Keratinocyte (primary cell): ENCODE results near the gene ARPP19. TPM values are rescaled to one million over a fixed set of nuclear protein-coding genes. Genes with fewer than 3 reads are reported as not detected.
A peak's percentile ranks its signal among the peaks of the same experiment; 100 is the strongest.

Experiments used
- DNase-seq: peaks from one replicate; pipeline ENCODE4 v3.0.0-alpha.2; 2011; ENCODE audit warnings: low read depth, missing footprints, low spot score
- FAIRE-seq: peaks from 2 replicates; lab custom pipeline; 2011; peaks lifted over from hg19 to GRCh38; lab: Jason Lieb, UNC
- H2AFZ ChIP-seq: 2 replicates; pipeline ENCODE4 v1.6.0; 2012; ENCODE audit warnings: low read length, control low read depth, inconsistent platforms; ENCODE audit not compliant: control insufficient read depth
- H3K27ac ChIP-seq: 2 replicates; pipeline ENCODE4 v1.5.1; 2011; ENCODE audit warnings: low read length; ENCODE audit not compliant: control insufficient read depth, insufficient read depth
- H3K27me3 ChIP-seq: 3 replicates; pipeline ENCODE4 v1.6.0; 2011; ENCODE audit warnings: low read length; ENCODE audit not compliant: control insufficient read depth, insufficient read depth; ENCODE audit errors: extremely low read depth
- H3K36me3 ChIP-seq, 2 experiments: 2 replicates in 1 of 2; 3 replicates in 1 of 2; pipeline ENCODE4 v1.5.1; 2011; ENCODE audit warnings: low read length in 2 of 2, mild to moderate bottlenecking in 1 of 2; ENCODE audit not compliant: control insufficient read depth in 2 of 2, insufficient read depth in 2 of 2; ENCODE audit errors: extremely low read depth in 1 of 2
- H3K4me1 ChIP-seq: 3 replicates; pipeline ENCODE4 v1.5.1; 2011; ENCODE audit warnings: low read length; ENCODE audit not compliant: control insufficient read depth, insufficient read depth; ENCODE audit errors: extremely low read depth
- H3K4me2 ChIP-seq: 3 replicates; pipeline ENCODE4 v1.6.0; 2011; ENCODE audit warnings: low read depth, low read length; ENCODE audit not compliant: control insufficient read depth, insufficient read depth; ENCODE audit errors: extremely low read depth
- H3K4me3 ChIP-seq, 3 experiments: fragments of 200-600 bp in 1 of 3; sonication (generic) in 1 of 3; 2 replicates in 2 of 3; 3 replicates in 1 of 3; pipeline ENCODE4 v1.5.1; 2011 to 2016; ENCODE audit warnings: low read length in 3 of 3, mild to moderate bottlenecking in 3 of 3, control low read depth in 2 of 3, inconsistent platforms in 1 of 3, low read depth in 1 of 3, mixed read lengths in 1 of 3, mixed run types in 1 of 3, moderate library complexity in 1 of 3; ENCODE audit not compliant: control insufficient read depth in 2 of 3, insufficient read depth in 2 of 3; ENCODE audit errors: extremely low read depth in 1 of 3
- H3K79me2 ChIP-seq: 2 replicates; pipeline ENCODE4 v1.6.0; 2012; ENCODE audit warnings: low read length; ENCODE audit not compliant: control insufficient read depth, insufficient read depth
- H3K9ac ChIP-seq: 3 replicates; pipeline ENCODE4 v1.6.0; 2011; ENCODE audit warnings: low read length; ENCODE audit not compliant: control insufficient read depth, insufficient read depth; ENCODE audit errors: extremely low read depth
- H3K9me1 ChIP-seq: 3 replicates; pipeline ENCODE4 v1.6.0; 2011; ENCODE audit warnings: low read length; ENCODE audit not compliant: control insufficient read depth, insufficient read depth; ENCODE audit errors: extremely low read depth
- H3K9me3 ChIP-seq: 2 replicates; pipeline ENCODE4 v1.5.1; 2012; ENCODE audit warnings: low read depth, low read length; ENCODE audit not compliant: control insufficient read depth
- H4K20me1 ChIP-seq: 3 replicates; pipeline ENCODE4 v1.6.0; 2011; ENCODE audit warnings: low read length; ENCODE audit not compliant: control insufficient read depth, insufficient read depth; ENCODE audit errors: extremely low read depth
- CTCF ChIP-seq, 3 experiments: IDR thresholded peaks in 1 of 3; conservative IDR thresholded peaks in 1 of 3; optimal IDR thresholded peaks in 1 of 3; 2 replicates in 2 of 3; 3 replicates in 1 of 3; pipeline versions ENCODE3 to v1.5.1; 2011; ENCODE audit warnings: low read length in 3 of 3, mild to moderate bottlenecking in 3 of 3, moderate library complexity in 2 of 3, control low read depth in 1 of 3, inconsistent platforms in 1 of 3; ENCODE audit not compliant: insufficient read depth in 2 of 3; ENCODE audit errors: extremely low read depth in 1 of 3
- EZH2 ChIP-seq: IDR thresholded peaks from one replicate; pipeline ENCODE4 v1.6.1; 2012; ENCODE audit warnings: inconsistent platforms, mild to moderate bottlenecking, low read length, moderate library complexity
- dilution Hi-C: fragments of 300-500 bp; cut with MboI; formaldehyde crosslinking; loops from one replicate; pipeline ENCODE4 v1.7.0; 2020; ENCODE audit warnings: low sequenced_read_pairs; ENCODE audit not compliant: extremely low pct_ligation_motif_present
- polyA plus RNA-seq, 5 experiments: library from polyadenylated mRNA; depleted of rRNA in 3 of 5; stranded (reverse) in 3 of 5; stranded (forward) in 1 of 5; unstranded in 1 of 5; fragments of >200 nt; gene quantifications; 1 replicate in 1 of 5; 2 replicates in 3 of 5; 3 replicates in 1 of 5; pipeline versions ENCODE4 v1.2.1 to v1.2.3, GENCODE V29; 2011 to 2012; ENCODE audit warnings: missing spikeins in 2 of 5, low read depth in 1 of 5, low replicate concordance in 1 of 5

Gene ARPP19
- polyA plus RNA-seq, 1 donor (not counting 4 experiments of a cell fraction or from before 2014, with no cell fraction given), result 128 TPM

GRCh38 chr15:52559022-52559421, 9.8 kb downstream of the ARPP19 start:
- TF ChIP-seq CTCF (optimal IDR thresholded peaks at IDR 0.05 in 1 of 3, IDR thresholded peaks at IDR 0.05 in 1 of 3, conservative IDR thresholded peaks at IDR 0.05 in 1 of 3; ENCODE audit: extremely low read depth in 1 of 3, insufficient read depth in 2 of 3, low read length in 3 of 3) (no peak), EZH2 (no peak)
- Histone ChIP-seq H3K79me2 (peaks cover 92% of the 10 kb centered on the region), H3K4me2 (peak overlapping the region; percentile 79), H4K20me1 (peaks cover 1% of the 10 kb centered on the region), H3K9ac (no peak overlapping the region), H3K4me3 (no peak overlapping the region), H3K27ac (peak overlapping the region; percentile 84), H3K27me3 (no peaks in the 10 kb centered on the region), H3K4me1 (peaks cover 33% of the 10 kb centered on the region), H2AFZ (no peak overlapping the region), H3K36me3 (peaks cover 2 to 7% of the 10 kb centered on the region in 2 experiments), H3K9me3 (no peaks in the 10 kb centered on the region), H3K9me1 (no peaks in the 10 kb centered on the region)
- dilution Hi-C loops, result no loop called here
- DNase-seq, result no peak
- no peak for FAIRE-seq

GRCh38 chr15:52558196-52558595, 10.6 kb downstream of the ARPP19 start:
- Histone ChIP-seq H3K27ac (peak overlapping the region; percentile 84), H3K36me3 (peaks cover 2 to 7% of the 10 kb centered on the region in 2 experiments), H3K79me2 (peaks cover 91% of the 10 kb centered on the region), H3K9me3 (no peaks in the 10 kb centered on the region), H2AFZ (no peak overlapping the region), H3K4me1 (peaks cover 33% of the 10 kb centered on the region), H4K20me1 (no peaks in the 10 kb centered on the region), H3K9ac (peak overlapping the region; percentile 67), H3K27me3 (no peaks in the 10 kb centered on the region), H3K4me2 (peak overlapping the region; percentile 79), H3K4me3 (peak overlapping the region in 2 of 3 experiments; percentile 50 to 55), H3K9me1 (no peaks in the 10 kb centered on the region)
- TF ChIP-seq CTCF (optimal IDR thresholded peaks at IDR 0.05 in 1 of 3, IDR thresholded peaks at IDR 0.05 in 1 of 3, conservative IDR thresholded peaks at IDR 0.05 in 1 of 3; ENCODE audit: extremely low read depth in 1 of 3, insufficient read depth in 2 of 3, low read length in 3 of 3) (no peak), EZH2 (no peak)
- dilution Hi-C loops, result no loop called here
- DNase-seq (peak; percentile 75), FAIRE-seq (peak; percentile 96)
